ENCODE results near the gene NUDCD2.

The NUDCD2 gene

DNA sequence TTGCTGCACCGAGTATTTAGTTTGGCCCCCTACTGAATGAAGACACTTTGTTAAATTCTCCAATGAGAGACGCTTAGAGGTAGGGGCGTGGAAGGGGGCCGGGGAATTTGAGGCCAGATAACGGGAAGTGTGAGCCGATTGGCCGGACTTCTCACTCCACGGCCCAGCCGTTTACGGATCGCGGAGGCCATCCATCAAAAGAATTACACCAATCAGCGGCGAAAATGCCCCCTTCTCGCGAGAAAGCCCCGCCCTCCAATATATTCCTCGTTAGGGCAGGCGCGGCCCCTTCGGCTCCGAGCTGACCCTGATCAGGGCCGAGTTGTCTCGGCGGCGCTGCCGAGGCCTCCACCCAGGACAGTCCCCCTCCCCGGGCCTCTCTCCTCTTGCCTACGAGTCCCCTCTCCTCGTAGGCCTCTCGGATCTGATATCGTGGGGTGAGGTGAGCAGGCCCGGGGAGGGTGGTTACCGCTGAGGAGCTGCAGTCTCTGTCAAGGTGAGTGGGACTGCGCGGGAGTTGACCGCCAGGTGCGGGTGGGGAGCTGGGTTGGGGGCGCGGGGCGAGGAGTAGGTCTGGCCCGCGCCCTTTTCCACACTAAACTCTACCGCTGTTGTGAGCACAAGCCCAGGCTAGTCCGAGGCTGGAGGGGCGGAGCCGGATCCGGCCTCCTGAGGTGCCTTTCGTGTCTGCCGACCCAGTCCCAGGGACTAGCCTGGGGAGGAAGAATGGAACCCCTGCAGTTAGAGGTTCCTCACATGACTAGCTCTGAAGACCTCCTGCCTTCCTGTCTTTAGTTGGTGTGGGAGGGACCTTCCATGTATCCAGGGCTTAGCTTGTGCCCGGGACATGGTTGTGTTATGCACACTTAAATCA is 22.4 kb downstream of the NUDCD2 start, which contains the start of gene CCNG1:
CCNG1 (plus strand) TSS at position 287 of the 874 bp plus-strand sequence. CDS start 1,662 bp downstream, outside the sequence.
- H4K20me1 ChIP-seq (ENCODE audit: insufficient read depth), result no peaks in the 10 kb centered on the region
- peak within 1 kb of the TSS; percentile 27; the same call in 1 of the 2 replicates for H2AFZ ChIP-seq (ENCODE audit: low read depth)
- no peaks in the 10 kb centered on the region for H3K27me3 ChIP-seq (ENCODE audit: insufficient read depth, low read depth)
- H3K4me3 ChIP-seq (IDR thresholded peaks at IDR 0.05; ENCODE audit: insufficient read depth, low read depth, low read length), result no peak within 1 kb of the TSS
- H3K4me2 ChIP-seq, result peak within 1 kb of the TSS; percentile 95
- H3K36me3 ChIP-seq (ENCODE audit: insufficient read depth), result peaks cover 9% of the 10 kb centered on the region; the same call in 1 of the 2 replicates
- H3K79me2 ChIP-seq (ENCODE audit: insufficient read depth, low read depth), result peaks cover 44% of the 10 kb centered on the region
- peaks cover 31% of the 10 kb centered on the region for H3K4me1 ChIP-seq (ENCODE audit: low read depth, poor library complexity, severe bottlenecking)
- TF ChIP-seq, protein P1, sequence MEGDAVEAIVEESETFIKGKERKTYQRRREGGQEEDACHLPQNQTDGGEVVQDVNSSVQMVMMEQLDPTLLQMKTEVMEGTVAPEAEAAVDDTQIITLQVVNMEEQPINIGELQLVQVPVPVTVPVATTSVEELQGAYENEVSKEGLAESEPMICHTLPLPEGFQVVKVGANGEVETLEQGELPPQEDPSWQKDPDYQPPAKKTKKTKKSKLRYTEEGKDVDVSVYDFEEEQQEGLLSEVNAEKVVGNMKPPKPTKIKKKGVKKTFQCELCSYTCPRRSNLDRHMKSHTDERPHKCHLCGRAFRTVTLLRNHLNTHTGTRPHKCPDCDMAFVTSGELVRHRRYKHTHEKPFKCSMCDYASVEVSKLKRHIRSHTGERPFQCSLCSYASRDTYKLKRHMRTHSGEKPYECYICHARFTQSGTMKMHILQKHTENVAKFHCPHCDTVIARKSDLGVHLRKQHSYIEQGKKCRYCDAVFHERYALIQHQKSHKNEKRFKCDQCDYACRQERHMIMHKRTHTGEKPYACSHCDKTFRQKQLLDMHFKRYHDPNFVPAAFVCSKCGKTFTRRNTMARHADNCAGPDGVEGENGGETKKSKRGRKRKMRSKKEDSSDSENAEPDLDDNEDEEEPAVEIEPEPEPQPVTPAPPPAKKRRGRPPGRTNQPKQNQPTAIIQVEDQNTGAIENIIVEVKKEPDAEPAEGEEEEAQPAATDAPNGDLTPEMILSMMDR (conservative IDR thresholded peaks at IDR 0.05; ENCODE audit: low read depth, low read length), result no peak
- peak within 1 kb of the TSS; percentile 77 for H3K27ac ChIP-seq
- peak within 1 kb of the TSS; percentile 62 for H3K9ac ChIP-seq

DNA sequence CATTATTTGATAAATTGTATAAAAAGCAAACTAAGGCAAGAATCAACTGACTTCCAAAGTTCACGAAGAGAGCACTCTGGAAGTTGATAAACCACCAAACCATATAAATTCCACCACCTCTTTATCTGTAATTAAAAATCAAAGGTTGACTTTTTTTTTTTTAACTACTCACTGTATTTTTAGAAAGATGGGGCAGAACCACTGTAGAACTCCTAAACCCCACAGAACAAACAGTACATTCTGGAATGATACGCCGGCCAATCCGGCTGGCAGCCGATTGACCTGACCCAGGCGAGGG is 22.9 kb downstream of the NUDCD2 start:
- no peaks in the 10 kb centered on the region for H3K27me3 ChIP-seq (ENCODE audit: insufficient read depth, low read depth)
- H3K4me3 ChIP-seq (IDR thresholded peaks at IDR 0.05; ENCODE audit: insufficient read depth, low read depth, low read length), result no peak overlapping the region
- peak overlapping the region; percentile 77; the same call in 1 of the 2 replicates for H3K27ac ChIP-seq
- TF ChIP-seq, protein P1 (conservative IDR thresholded peaks at IDR 0.05; ENCODE audit: low read depth, low read length), result no peak
- H3K4me2 ChIP-seq, result peak overlapping the region; percentile 82
- no peaks in the 10 kb centered on the region for H4K20me1 ChIP-seq (ENCODE audit: insufficient read depth)
- H2AFZ ChIP-seq (ENCODE audit: low read depth), result peak overlapping the region; percentile 27; the same call in 1 of the 2 replicates
- peak overlapping the region; percentile 14; the same call in 1 of the 2 replicates for H3K9ac ChIP-seq
- peaks cover 31% of the 10 kb centered on the region for H3K4me1 ChIP-seq (ENCODE audit: low read depth, poor library complexity, severe bottlenecking)
- H3K79me2 ChIP-seq (ENCODE audit: insufficient read depth, low read depth), result peaks cover 43% of the 10 kb centered on the region
- H3K36me3 ChIP-seq (ENCODE audit: insufficient read depth), result peaks cover 3% of the 10 kb centered on the region; the same call in 1 of the 2 replicates

DNA sequence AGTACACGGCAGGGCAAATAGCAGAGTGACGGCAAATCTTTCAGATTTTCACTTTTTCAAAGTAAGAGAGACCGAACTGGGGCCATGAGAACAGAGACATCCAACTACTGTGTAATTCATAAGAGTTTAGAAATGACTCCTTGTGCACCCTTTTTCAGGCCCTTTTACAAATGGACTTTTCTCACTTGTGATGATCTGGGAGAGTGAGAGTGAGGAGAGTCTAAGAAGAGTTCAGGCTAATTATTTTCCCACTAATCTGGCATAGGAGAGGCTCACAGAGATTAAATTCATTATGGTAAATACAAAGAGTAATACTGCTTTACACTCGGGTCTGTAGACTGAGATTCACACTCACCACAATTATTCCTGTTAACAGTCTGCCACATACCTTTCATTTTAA is 23.4 kb downstream of the NUDCD2 start:
- H3K36me3 ChIP-seq (ENCODE audit: insufficient read depth), result no peaks in the 10 kb centered on the region; the same call in 1 of the 2 replicates
- H3K9ac ChIP-seq, result peak overlapping the region; percentile 14; the same call in 1 of the 2 replicates
- H3K4me2 ChIP-seq, result peak overlapping the region; percentile 82
- H3K79me2 ChIP-seq (ENCODE audit: insufficient read depth, low read depth), result peaks cover 38% of the 10 kb centered on the region
- no peak overlapping the region for H3K4me3 ChIP-seq (IDR thresholded peaks at IDR 0.05; ENCODE audit: insufficient read depth, low read depth, low read length)
- peak overlapping the region; percentile 27; the same call in 1 of the 2 replicates for H2AFZ ChIP-seq (ENCODE audit: low read depth)
- peaks cover 26% of the 10 kb centered on the region for H3K4me1 ChIP-seq (ENCODE audit: low read depth, poor library complexity, severe bottlenecking)
- no peaks in the 10 kb centered on the region for H4K20me1 ChIP-seq (ENCODE audit: insufficient read depth)
- no peaks in the 10 kb centered on the region for H3K27me3 ChIP-seq (ENCODE audit: insufficient read depth, low read depth)
- H3K27ac ChIP-seq, result peak overlapping the region; percentile 77; the same call in 1 of the 2 replicates
- TF ChIP-seq, protein P1 (conservative IDR thresholded peaks at IDR 0.05; ENCODE audit: low read depth, low read length), result no peak

DNA sequence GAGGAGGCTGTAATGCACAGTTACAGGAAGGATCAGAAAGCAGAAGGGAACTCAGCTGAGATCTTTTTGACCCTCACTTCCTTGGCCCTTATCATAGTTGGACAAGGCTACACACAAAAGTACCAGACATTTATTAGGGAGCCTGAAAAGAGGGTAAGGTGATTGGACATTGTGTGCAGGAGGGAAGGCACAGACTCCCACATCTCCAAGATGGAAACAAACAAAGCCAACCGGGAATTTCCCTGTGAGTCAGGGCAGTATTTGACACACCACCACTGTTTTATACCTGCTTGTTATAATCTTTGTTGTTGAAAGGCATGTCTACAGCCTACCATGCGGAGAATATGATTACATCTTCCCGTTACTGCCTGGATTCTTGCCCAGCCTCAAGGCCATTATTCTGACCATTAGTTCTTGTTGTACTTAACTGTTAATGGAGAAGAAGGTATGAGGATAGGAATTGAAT is 25.5 kb downstream of the NUDCD2 start:
- Histone ChIP-seq H3K4me1 (ENCODE audit: low read depth, poor library complexity, severe bottlenecking) (peaks cover 6% of the 10 kb centered on the region), H3K36me3 (ENCODE audit: insufficient read depth) (no peaks in the 10 kb centered on the region; the same call in 1 of the 2 replicates), H3K9ac (no peak overlapping the region), H2AFZ (ENCODE audit: low read depth) (no peak overlapping the region), H3K4me2 (no peak overlapping the region), H3K79me2 (ENCODE audit: insufficient read depth, low read depth) (peaks cover 17% of the 10 kb centered on the region), H3K27ac (no peak overlapping the region), H3K4me3 (IDR thresholded peaks at IDR 0.05; ENCODE audit: insufficient read depth, low read depth, low read length) (no peak overlapping the region), H3K27me3 (ENCODE audit: insufficient read depth, low read depth) (no peaks in the 10 kb centered on the region), H4K20me1 (ENCODE audit: insufficient read depth) (no peaks in the 10 kb centered on the region)
- TF ChIP-seq, protein P1 (conservative IDR thresholded peaks at IDR 0.05; ENCODE audit: low read depth, low read length), result no peak
